ENCODE measurements around the gene WNT3.

DNA sequence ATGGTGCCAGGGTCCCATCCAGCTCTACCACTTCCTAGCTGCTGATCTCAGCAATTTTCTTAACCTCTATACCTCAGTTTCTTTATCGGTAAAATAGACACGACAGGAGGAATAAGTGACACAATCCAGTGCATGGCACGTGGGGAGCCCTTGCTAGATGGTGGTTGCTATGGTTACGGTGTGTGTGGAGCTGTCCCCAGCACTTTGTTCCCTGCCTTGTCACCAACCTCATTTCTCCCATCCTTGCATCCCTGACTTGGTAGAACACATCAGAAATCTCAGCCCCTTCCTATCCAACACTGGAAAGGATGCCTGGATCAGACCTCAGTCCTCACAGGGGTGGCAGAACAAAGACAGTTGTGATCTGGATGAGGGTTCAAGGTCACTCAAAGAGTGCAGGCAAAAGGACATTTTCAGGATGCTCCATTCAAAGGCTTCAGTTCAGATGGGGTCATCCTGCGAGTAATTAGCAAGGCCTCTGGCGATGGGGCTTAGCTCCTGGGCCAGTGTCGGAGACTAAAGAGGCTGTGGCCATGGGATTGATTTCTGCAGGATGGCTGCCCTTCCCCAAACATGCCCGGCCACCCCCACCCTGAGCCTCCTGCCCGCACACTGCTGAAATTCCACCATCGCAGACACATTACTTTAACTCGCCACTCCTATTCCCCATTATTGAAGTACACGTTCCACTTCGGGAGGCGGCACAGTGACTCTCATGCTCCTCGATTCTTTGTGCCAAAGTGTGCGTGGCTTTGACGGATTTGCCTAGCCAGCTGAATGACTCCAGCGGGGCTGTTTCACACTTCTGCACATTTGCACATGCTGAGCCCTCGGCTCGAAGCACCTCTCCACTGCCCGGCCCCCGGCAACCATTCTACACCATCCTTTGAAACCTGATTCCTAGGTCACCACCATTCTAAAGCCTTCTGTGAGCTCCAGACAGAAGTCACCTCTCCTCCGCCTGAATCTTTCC lies 40.3 kb downstream of the WNT3 start:
- TF ChIP-seq, protein P1, sequence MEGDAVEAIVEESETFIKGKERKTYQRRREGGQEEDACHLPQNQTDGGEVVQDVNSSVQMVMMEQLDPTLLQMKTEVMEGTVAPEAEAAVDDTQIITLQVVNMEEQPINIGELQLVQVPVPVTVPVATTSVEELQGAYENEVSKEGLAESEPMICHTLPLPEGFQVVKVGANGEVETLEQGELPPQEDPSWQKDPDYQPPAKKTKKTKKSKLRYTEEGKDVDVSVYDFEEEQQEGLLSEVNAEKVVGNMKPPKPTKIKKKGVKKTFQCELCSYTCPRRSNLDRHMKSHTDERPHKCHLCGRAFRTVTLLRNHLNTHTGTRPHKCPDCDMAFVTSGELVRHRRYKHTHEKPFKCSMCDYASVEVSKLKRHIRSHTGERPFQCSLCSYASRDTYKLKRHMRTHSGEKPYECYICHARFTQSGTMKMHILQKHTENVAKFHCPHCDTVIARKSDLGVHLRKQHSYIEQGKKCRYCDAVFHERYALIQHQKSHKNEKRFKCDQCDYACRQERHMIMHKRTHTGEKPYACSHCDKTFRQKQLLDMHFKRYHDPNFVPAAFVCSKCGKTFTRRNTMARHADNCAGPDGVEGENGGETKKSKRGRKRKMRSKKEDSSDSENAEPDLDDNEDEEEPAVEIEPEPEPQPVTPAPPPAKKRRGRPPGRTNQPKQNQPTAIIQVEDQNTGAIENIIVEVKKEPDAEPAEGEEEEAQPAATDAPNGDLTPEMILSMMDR (IDR thresholded peaks at IDR 0.05), result no peak
- TF ChIP-seq POLR2A (IDR thresholded peaks at IDR 0.05; ENCODE audit: low read length) (no peak), MAFK (IDR thresholded peaks at IDR 0.05; ENCODE audit: partially characterized antibody) (peak; percentile 93), CHD2 (IDR thresholded peaks at IDR 0.05; ENCODE audit: low read length, partially characterized antibody) (no peak), EP300 (IDR thresholded peaks at IDR 0.05) (no peak), SMC3 (IDR thresholded peaks at IDR 0.05) (no peak), HDAC2 (IDR thresholded peaks at IDR 0.05) (no peak), MAZ (IDR thresholded peaks at IDR 0.05; ENCODE audit: borderline replicate concordance, low read depth, low read length) (no peak), ESRRA (IDR thresholded peaks at IDR 0.05; ENCODE audit: borderline replicate concordance, low read length) (no peak), JUN (IDR thresholded peaks at IDR 0.05) (no peak), ZNF302 (CRISPR knock-in tag; IDR thresholded peaks at IDR 0.05) (no peak)
- TF ChIP-seq, protein P2, sequence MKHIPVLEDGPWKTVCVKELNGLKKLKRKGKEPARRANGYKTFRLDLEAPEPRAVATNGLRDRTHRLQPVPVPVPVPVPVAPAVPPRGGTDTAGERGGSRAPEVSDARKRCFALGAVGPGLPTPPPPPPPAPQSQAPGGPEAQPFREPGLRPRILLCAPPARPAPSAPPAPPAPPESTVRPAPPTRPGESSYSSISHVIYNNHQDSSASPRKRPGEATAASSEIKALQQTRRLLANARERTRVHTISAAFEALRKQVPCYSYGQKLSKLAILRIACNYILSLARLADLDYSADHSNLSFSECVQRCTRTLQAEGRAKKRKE (CRISPR knock-in tag; IDR thresholded peaks at IDR 0.05; ENCODE audit: low read depth), result no peak
- TF ChIP-seq, protein P3, sequence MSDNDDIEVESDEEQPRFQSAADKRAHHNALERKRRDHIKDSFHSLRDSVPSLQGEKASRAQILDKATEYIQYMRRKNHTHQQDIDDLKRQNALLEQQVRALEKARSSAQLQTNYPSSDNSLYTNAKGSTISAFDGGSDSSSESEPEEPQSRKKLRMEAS (IDR thresholded peaks at IDR 0.05), result no peak

All from A549 (cell line).